Stomach smooth muscle (tissue), 2 donors: ENCODE data around the gene PRMT9.

Experiments used
- H3K27ac ChIP-seq: one replicate; pipeline ENCODE4 v1.7.0; 2013; ENCODE audit warnings: mild to moderate bottlenecking, low read length, inconsistent platforms
- H3K27me3 ChIP-seq, 2 donors: one replicate each; pipeline ENCODE4 v1.7.0; 2013; ENCODE audit warnings: low read length in 2 of 2; ENCODE audit not compliant: insufficient read depth in 2 of 2, control insufficient read depth in 1 of 2
- H3K36me3 ChIP-seq, 2 donors: one replicate each; pipeline ENCODE4 v1.7.0; 2013; ENCODE audit warnings: low read length in 2 of 2; ENCODE audit not compliant: control insufficient read depth in 2 of 2, insufficient read depth in 2 of 2
- H3K4me1 ChIP-seq: one replicate; pipeline ENCODE4 v1.7.0; 2013; ENCODE audit warnings: low read length; ENCODE audit not compliant: control insufficient read depth, insufficient read depth
- H3K4me3 ChIP-seq, 2 donors: one replicate each; pipeline ENCODE4 v1.7.0; 2013; ENCODE audit warnings: low read length in 2 of 2
- H3K9ac ChIP-seq, 2 donors: one replicate each; pipeline ENCODE4 v1.7.0; 2013; ENCODE audit warnings: low read length in 2 of 2, mild to moderate bottlenecking in 1 of 2
- H3K9me3 ChIP-seq, 2 donors: one replicate each; pipeline ENCODE4 v1.7.0; 2013; ENCODE audit warnings: low read length in 2 of 2; ENCODE audit not compliant: control insufficient read depth in 2 of 2
- donor health status: healthy.
- donor health status: Pancreatic carcinoma.

Gene PRMT9

DNA sequence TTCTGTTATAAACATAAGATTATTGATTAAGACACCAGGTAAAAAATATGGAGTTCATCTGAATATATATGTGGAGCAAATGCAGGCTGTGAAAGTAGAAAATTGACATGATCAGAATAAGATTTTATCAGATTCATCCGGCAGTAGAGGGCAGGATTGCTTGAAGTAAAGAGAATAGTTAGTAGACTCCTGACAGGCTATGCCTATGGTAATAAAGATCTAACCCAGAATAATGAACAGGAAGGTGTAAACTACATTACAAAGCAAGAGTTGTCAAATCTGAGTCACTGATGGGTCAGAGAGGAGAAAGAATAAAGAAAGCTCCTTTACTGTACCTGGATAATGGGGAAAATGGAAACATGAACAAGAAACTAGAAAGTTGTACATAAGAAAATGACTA, 87.6 kb downstream of the PRMT9 start:
- Histone ChIP-seq H3K27ac (no peak overlapping the region), H3K9me3 (no peaks in the 10 kb centered on the region), H3K9ac (no peak overlapping the region), H3K4me1 (peaks cover 7% of the 10 kb centered on the region), H3K4me3 (no peak overlapping the region), H3K27me3 (no peaks in the 10 kb centered on the region), H3K36me3 (no peaks in the 10 kb centered on the region)

GRCh38 chr4:147594578-147594977, 89.4 kb downstream of the PRMT9 start:
- H3K27ac ChIP-seq: no peak overlapping the region
- H3K4me3 ChIP-seq: no peak overlapping the region
- no peak overlapping the region for H3K9ac ChIP-seq
- no peaks in the 10 kb centered on the region for H3K9me3 ChIP-seq
- no peaks in the 10 kb centered on the region for H3K36me3 ChIP-seq
- H3K4me1 ChIP-seq: peaks cover 10% of the 10 kb centered on the region
- no peaks in the 10 kb centered on the region for H3K27me3 ChIP-seq

GRCh38 chr4:147594107-147594506, 89.9 kb downstream of the PRMT9 start:
- Histone ChIP-seq H3K27me3 (no peaks in the 10 kb centered on the region), H3K4me1 (peaks cover 10% of the 10 kb centered on the region), H3K4me3 (no peak overlapping the region), H3K9me3 (no peaks in the 10 kb centered on the region), H3K9ac (no peak overlapping the region), H3K36me3 (no peaks in the 10 kb centered on the region), H3K27ac (no peak overlapping the region)

GRCh38 chr4:147591106-147591505, 92.9 kb downstream of the PRMT9 start:
- Histone ChIP-seq H3K9ac (no peak overlapping the region), H3K9me3 (no peaks in the 10 kb centered on the region), H3K36me3 (no peaks in the 10 kb centered on the region), H3K4me3 (no peak overlapping the region), H3K27me3 (no peaks in the 10 kb centered on the region), H3K4me1 (peaks cover 2% of the 10 kb centered on the region), H3K27ac (no peak overlapping the region)

DNA sequence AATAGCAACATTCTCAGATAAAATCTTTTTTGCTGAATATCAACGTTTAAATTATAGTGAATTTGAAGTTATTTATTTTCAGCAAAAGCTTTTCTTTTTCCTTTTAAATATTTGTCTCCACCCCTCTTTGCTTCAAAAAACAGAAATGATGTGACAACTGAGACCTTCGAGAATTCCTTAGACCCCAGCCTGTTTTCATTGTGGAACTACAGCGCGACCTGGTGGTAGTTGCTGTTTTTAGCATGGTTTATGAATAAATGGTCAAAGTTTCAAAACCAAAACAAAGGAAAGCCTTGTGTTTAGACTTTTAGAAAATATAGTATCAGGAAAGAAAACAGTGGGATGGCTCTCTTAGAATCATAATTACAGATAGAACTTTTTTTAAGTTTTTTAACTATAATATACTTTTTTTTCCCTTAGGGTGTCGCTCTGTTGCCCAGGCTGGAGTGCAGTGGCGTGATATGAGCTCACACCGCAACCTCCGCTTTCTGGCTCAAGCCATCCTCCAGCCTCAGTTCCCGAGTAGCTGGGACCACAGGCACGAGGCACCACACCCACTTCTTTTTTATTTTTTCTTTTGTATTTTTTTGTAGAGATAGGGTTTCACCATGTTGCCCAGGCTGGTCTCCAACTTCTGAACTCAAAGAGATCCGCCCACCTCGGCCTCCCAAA, 93.6 kb downstream of the PRMT9 start:
- H3K27me3 ChIP-seq: no peaks in the 10 kb centered on the region
- no peak overlapping the region for H3K27ac ChIP-seq
- H3K9me3 ChIP-seq: no peaks in the 10 kb centered on the region
- no peak overlapping the region for H3K9ac ChIP-seq
- no peak overlapping the region for H3K4me3 ChIP-seq
- peaks cover 2% of the 10 kb centered on the region for H3K4me1 ChIP-seq
- no peaks in the 10 kb centered on the region for H3K36me3 ChIP-seq

DNA sequence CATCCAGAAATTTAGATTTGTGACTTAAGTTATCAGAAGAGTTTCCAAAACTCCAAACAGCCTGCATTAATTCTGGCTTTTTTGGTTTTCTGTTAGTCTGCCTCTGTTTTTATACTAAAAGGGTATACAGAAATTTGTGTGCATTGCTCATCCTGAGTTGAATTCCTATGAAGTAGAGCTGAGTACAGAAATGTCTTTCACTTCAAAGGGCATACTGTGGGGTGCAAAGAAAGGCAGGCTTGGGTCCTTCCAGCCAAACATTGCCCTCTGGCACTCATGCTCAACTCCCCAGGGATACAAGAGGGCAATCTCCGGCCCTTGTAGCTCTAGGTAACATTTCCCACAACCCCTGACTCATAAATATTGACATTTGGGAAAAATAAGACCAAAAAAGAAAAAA, 94.4 kb downstream of the PRMT9 start:
- Histone ChIP-seq H3K9ac (no peak overlapping the region), H3K9me3 (no peaks in the 10 kb centered on the region), H3K36me3 (no peaks in the 10 kb centered on the region), H3K27ac (no peak overlapping the region), H3K27me3 (no peaks in the 10 kb centered on the region), H3K4me3 (no peak overlapping the region), H3K4me1 (peaks cover 2% of the 10 kb centered on the region)
